Urothelium cell line (cell line): Measurements from ENCODE around the gene GJC2.

Experiments used
- DNase-seq: peaks from one replicate; pipeline ENCODE4 v3.0.0; 2011; ENCODE audit warnings: low spot score, mixed read lengths
- FAIRE-seq: peaks from 2 replicates; lab custom pipeline; 2011; peaks lifted over from hg19 to GRCh38; lab: Jason Lieb, UNC

GJC2 gene

GRCh38 chr1:228112617-228113016, 37.1 kb upstream of the GJC2 start:
- DNase-seq = no peak
- no peak for FAIRE-seq

- no peak for DNase-seq
Observed at GRCh38 chr1:228114827-228115226, 34.9 kb upstream of the GJC2 start.

GRCh38 chr1:228117335-228117734, 32.4 kb upstream of the GJC2 start:
- DNase-seq (no peak), FAIRE-seq (no peak)

More at GRCh38 chr1:228114827-228115226, 34.9 kb upstream of the GJC2 start:
- FAIRE-seq = no peak

- no peak for DNase-seq
- no peak for FAIRE-seq
Observed at GRCh38 chr1:228118040-228118439, 31.7 kb upstream of the GJC2 start.

GRCh38 chr1:228120351-228120750, 29.4 kb upstream of the GJC2 start:
- no peak for DNase-seq
- FAIRE-seq = no peak

- no peak for DNase-seq
- FAIRE-seq = no peak
Observed at GRCh38 chr1:228120857-228121489, 28.8 kb upstream of the GJC2 start.

GRCh38 chr1:228122921-228123441, 26.7 kb upstream of the GJC2 start:
- DNase-seq = no peak

GRCh38 chr1:228123505-228123904, 26.2 kb upstream of the GJC2 start:
- DNase-seq (no peak), FAIRE-seq (no peak)

More at GRCh38 chr1:228122921-228123441, 26.7 kb upstream of the GJC2 start:
- FAIRE-seq = no peak

GRCh38 chr1:228125185-228125584, 24.5 kb upstream of the GJC2 start:
- DNase-seq (no peak), FAIRE-seq (no peak)

- FAIRE-seq = no peak
- no peak for DNase-seq
Observed at GRCh38 chr1:228131766-228132165, 18.0 kb upstream of the GJC2 start.

- DNase-seq (no peak), FAIRE-seq (no peak)
Observed at GRCh38 chr1:228134591-228134990, 15.1 kb upstream of the GJC2 start.

GRCh38 chr1:228136901-228137300, 12.8 kb upstream of the GJC2 start:
- FAIRE-seq (no peak), DNase-seq (no peak)

- DNase-seq = no peak
- no peak for FAIRE-seq
Observed at GRCh38 chr1:228139406-228139930, 10.3 kb upstream of the GJC2 start.

GRCh38 chr1:228139931-228140723, 9.6 kb upstream of the GJC2 start, which contains the start of gene GUK1:
GUK1 (plus strand) TSS chr1:228140279; CDS start chr1:228140303, 24 bp downstream.
- FAIRE-seq (peak; percentile 96), DNase-seq (peak; percentile 98)

- DNase-seq (no peak), FAIRE-seq (no peak)
Observed at GRCh38 chr1:228140724-228141225, 9.0 kb upstream of the GJC2 start.

GRCh38 chr1:228141226-228142044, 8.3 kb upstream of the GJC2 start:
- no peak for DNase-seq
- no peak for FAIRE-seq

- DNase-seq = no peak
Observed at GRCh38 chr1:228142155-228142691, 7.5 kb upstream of the GJC2 start.

GRCh38 chr1:228142701-228143136, 7.0 kb upstream of the GJC2 start:
- DNase-seq (no peak), FAIRE-seq (no peak)

More at GRCh38 chr1:228142155-228142691, 7.5 kb upstream of the GJC2 start:
- no peak for FAIRE-seq

GRCh38 chr1:228143480-228144192, 6.1 kb upstream of the GJC2 start:
- FAIRE-seq (no peak), DNase-seq (no peak)
